SU-DHL-6 (cell line): ENCODE results near the gene SCD.

Experiments
- H2AFZ ChIP-seq: fragments of 200-600 bp; sonication (generic); 2 replicates; pipeline ENCODE4 v1.6.1; 2014; ENCODE audit warnings: low read depth, mild to moderate bottlenecking, moderate library complexity, mixed read lengths, antibody characterized with exemption, low read length; ENCODE audit not compliant: severe bottlenecking
- H3F3A ChIP-seq: fragments of 200-600 bp; shearing (Covaris generic); 2 replicates; pipeline ENCODE4 v1.6.0; 2016; ENCODE audit warnings: antibody characterized with exemption, mild to moderate bottlenecking; ENCODE audit not compliant: insufficient read depth
- H3K27ac ChIP-seq: fragments of 200-600 bp; sonication (generic); 2 replicates; pipeline ENCODE4 v1.5.1; 2016; ENCODE audit warnings: low read depth, mild to moderate bottlenecking, low read length, moderate library complexity, mixed read lengths
- H3K27me3 ChIP-seq: fragments of 200-600 bp; sonication (generic), shearing (Covaris generic); 2 replicates; pipeline ENCODE4 v1.6.0; 2014; ENCODE audit warnings: mild to moderate bottlenecking, low read length
- H3K36me3 ChIP-seq: fragments of 200-600 bp; sonication (generic); 2 replicates; pipeline ENCODE4 v1.6.1; 2014; ENCODE audit warnings: mild to moderate bottlenecking, low read length, mixed read lengths
- H3K4me2 ChIP-seq: fragments of 300-600, 200-600 bp; shearing (Covaris generic), sonication (generic); 2 replicates; pipeline ENCODE4 v1.6.0; 2014; ENCODE audit warnings: low read length, low read depth, mild to moderate bottlenecking; ENCODE audit not compliant: poor library complexity, severe bottlenecking
- H3K4me3 ChIP-seq: fragments of 200-600 bp; sonication (generic); 2 replicates; pipeline ENCODE4 v1.5.1; 2014; ENCODE audit warnings: antibody characterized with exemption, low read length, mild to moderate bottlenecking, mixed read lengths; ENCODE audit not compliant: insufficient read depth, poor library complexity, severe bottlenecking
- H3K79me2 ChIP-seq: fragments of 200-600 bp; sonication (generic); 2 replicates; pipeline ENCODE4 v1.6.1; 2014; ENCODE audit warnings: mild to moderate bottlenecking, low read length, moderate library complexity; ENCODE audit not compliant: insufficient read depth
- H3K9ac ChIP-seq: fragments of 200-600 bp; sonication (generic); 2 replicates; pipeline ENCODE4 v1.7.0; 2014; ENCODE audit warnings: mild to moderate bottlenecking, low read length
- H3K9me2 ChIP-seq: fragments of 200-600 bp; sonication (generic); replicated peaks from 2 replicates; pipeline ENCODE4 v1.6.1; 2014; ENCODE audit warnings: low read length; ENCODE audit not compliant: insufficient read depth
- H3K9me3 ChIP-seq: fragments of 200-600 bp; sonication (generic); 2 replicates; pipeline ENCODE4 v1.6.1; 2014; ENCODE audit warnings: low read length, mixed read lengths; ENCODE audit not compliant: insufficient read depth
- H4K20me1 ChIP-seq: fragments of 200-600 bp; sonication (generic); 2 replicates; pipeline ENCODE4 v1.6.1; 2014; ENCODE audit warnings: low read depth, mild to moderate bottlenecking, antibody characterized with exemption, low read length, moderate library complexity, mixed read lengths
- EZH2phosphoT487 ChIP-seq: fragments of 200-600 bp; sonication (generic), shearing (Covaris generic); conservative IDR thresholded peaks from 2 replicates; pipeline ENCODE4 v1.6.1; 2018; ENCODE audit warnings: mild to moderate bottlenecking, antibody characterized with exemption, low read length, moderate library complexity, mixed read lengths
- TF ChIP-seq, protein P1 (sequence below): fragments of 200-600 bp; sonication (generic); IDR thresholded peaks from one replicate; pipeline ENCODE4 v1.5.1; 2017; ENCODE audit warnings: antibody characterized with exemption, mild to moderate bottlenecking, low read length, moderate library complexity; ENCODE audit not compliant: insufficient read depth, poor library complexity, severe bottlenecking

Gene SCD

DNA sequence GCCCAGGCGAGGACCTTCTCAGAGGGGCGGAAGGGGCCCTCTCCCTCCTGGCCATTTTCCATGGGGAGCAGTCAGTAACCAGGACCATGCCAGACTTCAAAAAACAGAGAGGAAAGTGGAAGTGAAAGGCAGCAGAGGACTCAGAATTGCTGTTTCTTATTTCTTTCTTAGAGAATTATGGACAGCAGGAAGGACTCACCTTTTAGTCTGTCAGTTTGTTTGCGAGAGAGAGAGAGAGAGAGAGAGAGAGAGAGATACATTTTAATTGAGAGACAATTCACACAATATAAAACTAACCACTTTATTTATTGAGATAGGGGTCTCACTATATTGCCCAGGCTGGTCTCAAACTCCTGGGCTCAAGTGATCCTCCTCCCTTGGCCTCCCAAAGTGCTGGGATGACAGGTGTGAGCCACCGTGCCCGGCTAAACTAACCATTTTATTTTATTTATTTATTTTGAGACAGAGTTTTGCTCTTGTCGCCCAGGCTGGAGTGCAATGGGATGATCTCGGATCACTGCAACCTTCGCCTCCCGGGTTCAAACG is 24.5 kb downstream of the SCD start:
- no peak overlapping the region for H3K4me2 ChIP-seq
- peaks cover 18% of the 10 kb centered on the region for H3F3A ChIP-seq
- H3K79me2 ChIP-seq: peaks cover 16% of the 10 kb centered on the region; the same call in 1 of the 2 replicates
- H3K27ac ChIP-seq: no peak overlapping the region
- no peak overlapping the region for H3K4me3 ChIP-seq
- no peaks in the 10 kb centered on the region for H3K27me3 ChIP-seq
- H3K9me2 ChIP-seq: no peaks in the 10 kb centered on the region
- H3K36me3 ChIP-seq: no peaks in the 10 kb centered on the region
- TF ChIP-seq, protein P1, sequence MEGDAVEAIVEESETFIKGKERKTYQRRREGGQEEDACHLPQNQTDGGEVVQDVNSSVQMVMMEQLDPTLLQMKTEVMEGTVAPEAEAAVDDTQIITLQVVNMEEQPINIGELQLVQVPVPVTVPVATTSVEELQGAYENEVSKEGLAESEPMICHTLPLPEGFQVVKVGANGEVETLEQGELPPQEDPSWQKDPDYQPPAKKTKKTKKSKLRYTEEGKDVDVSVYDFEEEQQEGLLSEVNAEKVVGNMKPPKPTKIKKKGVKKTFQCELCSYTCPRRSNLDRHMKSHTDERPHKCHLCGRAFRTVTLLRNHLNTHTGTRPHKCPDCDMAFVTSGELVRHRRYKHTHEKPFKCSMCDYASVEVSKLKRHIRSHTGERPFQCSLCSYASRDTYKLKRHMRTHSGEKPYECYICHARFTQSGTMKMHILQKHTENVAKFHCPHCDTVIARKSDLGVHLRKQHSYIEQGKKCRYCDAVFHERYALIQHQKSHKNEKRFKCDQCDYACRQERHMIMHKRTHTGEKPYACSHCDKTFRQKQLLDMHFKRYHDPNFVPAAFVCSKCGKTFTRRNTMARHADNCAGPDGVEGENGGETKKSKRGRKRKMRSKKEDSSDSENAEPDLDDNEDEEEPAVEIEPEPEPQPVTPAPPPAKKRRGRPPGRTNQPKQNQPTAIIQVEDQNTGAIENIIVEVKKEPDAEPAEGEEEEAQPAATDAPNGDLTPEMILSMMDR: no peak
- TF ChIP-seq EZH2phosphoT487: no peak
- H2AFZ ChIP-seq: no peak overlapping the region
- H4K20me1 ChIP-seq: no peaks in the 10 kb centered on the region
- H3K9me3 ChIP-seq: no peaks in the 10 kb centered on the region
- no peak overlapping the region for H3K9ac ChIP-seq

DNA sequence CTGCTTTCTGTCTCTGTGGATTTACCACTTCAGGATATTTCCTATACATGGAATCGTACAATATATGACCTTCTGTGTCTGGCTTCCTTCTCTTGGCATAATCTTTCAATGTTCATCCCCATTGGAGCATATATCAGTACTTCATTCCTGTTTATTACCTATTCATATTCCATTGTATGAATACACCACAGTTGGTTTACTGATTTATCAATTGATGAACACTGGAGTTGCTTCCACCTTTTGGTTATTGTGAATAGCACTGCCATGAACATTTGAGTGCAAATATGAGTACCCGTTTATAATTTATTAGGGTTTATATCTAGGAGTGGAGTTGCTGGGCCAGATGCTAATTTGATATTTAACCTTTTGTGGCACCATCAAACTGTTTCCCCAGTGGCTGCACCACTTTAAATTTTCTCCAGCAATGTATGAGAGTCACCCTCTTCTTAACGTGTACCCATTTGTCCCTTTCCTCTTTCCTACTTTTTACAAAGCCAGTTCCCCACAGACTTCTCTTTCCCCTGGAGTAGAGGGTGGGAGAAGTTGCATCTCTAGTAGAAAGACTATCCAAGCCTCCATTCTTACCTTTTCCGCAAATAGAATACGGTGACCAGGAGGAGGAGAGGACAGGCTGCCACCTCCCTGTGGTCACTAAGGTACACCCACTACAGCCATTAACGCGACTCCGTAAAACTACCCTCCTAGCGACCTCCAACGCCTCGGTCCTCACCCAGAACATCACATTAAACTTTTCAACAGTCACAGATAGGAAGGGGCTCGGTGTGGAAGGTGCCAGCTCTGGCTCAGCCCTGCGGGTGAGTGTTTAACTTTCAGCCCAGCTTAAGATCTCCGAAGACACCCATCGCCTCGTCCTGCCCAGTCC is 25.6 kb downstream of the SCD start:
- peak overlapping the region; percentile 80 for H3K9ac ChIP-seq
- TF ChIP-seq EZH2phosphoT487: no peak
- TF ChIP-seq, protein P1: no peak
- peak overlapping the region; percentile 65 for H3K4me3 ChIP-seq

DNA sequence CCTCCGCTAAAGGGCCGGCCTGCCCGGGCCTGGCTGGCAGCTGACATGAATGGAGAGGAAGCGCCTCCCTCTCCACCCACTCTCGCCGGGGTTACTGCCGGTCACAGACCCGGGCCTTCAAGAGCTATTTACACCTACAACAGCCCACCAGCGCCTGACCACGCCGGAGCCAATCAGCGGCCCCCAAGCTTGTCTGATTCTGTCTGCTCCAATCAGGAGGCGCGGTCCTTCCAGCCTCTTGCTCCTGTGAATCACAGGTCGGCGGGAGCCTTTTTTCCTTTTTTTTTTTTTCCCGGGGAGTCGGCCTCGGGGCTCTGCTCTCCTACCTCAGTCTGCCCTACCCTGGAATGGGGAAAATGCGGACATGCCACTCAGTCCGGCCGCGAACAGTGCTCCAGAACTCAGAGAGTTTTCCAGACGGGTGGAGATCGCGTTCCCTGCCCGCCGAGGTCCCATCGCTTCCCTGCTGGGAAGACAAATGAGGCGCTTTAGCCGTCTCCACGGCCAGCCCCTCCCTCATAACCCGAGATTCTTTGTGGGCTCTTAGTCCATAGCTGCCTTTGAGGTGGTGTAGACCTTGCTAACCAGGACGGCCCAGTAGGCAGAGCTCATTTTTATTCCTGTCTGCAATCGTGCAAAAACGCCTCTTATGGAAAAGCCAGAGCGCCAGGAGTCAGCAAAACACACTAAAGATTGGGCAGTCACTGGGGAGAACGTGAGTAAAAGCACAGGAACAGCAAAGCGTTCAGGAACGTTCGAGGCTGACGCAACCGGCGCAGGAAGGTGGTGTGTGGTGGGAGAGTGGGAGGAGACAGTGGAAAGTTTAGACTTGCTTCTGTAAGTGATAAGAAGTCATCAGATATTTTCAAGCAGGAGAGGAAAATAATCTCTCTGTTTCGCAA is 26.5 kb downstream of the SCD start:
- H3K79me2 ChIP-seq: peaks cover 16% of the 10 kb centered on the region; the same call in 1 of the 2 replicates
- TF ChIP-seq, protein P1: no peak
- no peaks in the 10 kb centered on the region for H3K9me3 ChIP-seq
- peaks cover 11% of the 10 kb centered on the region; the same call in 1 of the 2 replicates for H3F3A ChIP-seq
- no peaks in the 10 kb centered on the region for H3K27me3 ChIP-seq
- H3K9me2 ChIP-seq: no peaks in the 10 kb centered on the region
- H3K27ac ChIP-seq: peak overlapping the region; percentile 83
- peak overlapping the region; percentile 76 for H3K4me2 ChIP-seq
- peak overlapping the region; percentile 75 for H2AFZ ChIP-seq
- peak overlapping the region; percentile 65 for H3K4me3 ChIP-seq
- H4K20me1 ChIP-seq: no peaks in the 10 kb centered on the region
- H3K36me3 ChIP-seq: no peaks in the 10 kb centered on the region
- H3K9ac ChIP-seq: peak overlapping the region; percentile 80

More for the DNA sequence above, 25.6 kb downstream of the SCD start:
- H3K9me3 ChIP-seq: no peaks in the 10 kb centered on the region
- peak overlapping the region; percentile 75 for H2AFZ ChIP-seq
- H3K27me3 ChIP-seq: no peaks in the 10 kb centered on the region
- H4K20me1 ChIP-seq: no peaks in the 10 kb centered on the region
- H3F3A ChIP-seq: peaks cover 11% of the 10 kb centered on the region; the same call in 1 of the 2 replicates
- H3K27ac ChIP-seq: peak overlapping the region; percentile 83
- H3K4me2 ChIP-seq: peak overlapping the region; percentile 76
- no peaks in the 10 kb centered on the region for H3K9me2 ChIP-seq
- no peaks in the 10 kb centered on the region for H3K36me3 ChIP-seq
- H3K79me2 ChIP-seq: peaks cover 16% of the 10 kb centered on the region; the same call in 1 of the 2 replicates
